ENCODE measurements around the gene CENPP. TPM values are rescaled to one million over a fixed set of nuclear protein-coding genes. Genes with fewer than 3 reads are reported as not detected.

CENPP gene
- total RNA-seq, 4 donors from 2014 or later: 0.37 to 7.1 (median 3.2) TPM

- intact Hi-C loops (cut with DNase I; ENCODE audit: low total_unique reads): loop anchor here (10.0 kb wide), 1 partner anchor 90 kb away; no protein-coding TSS in a partner anchor
- TF ChIP-seq POLR2A (IDR thresholded peaks at IDR 0.05): no peak
- no peak for TF ChIP-seq POLR2AphosphoS5 (IDR thresholded peaks at IDR 0.05)
- no peak for TF ChIP-seq EP300 (IDR thresholded peaks at IDR 0.05; ENCODE audit: low read depth)
- TF ChIP-seq CTCF (IDR thresholded peaks at IDR 0.05): no peak
- H3K9me3 ChIP-seq: no peaks in the 10 kb centered on the region
- H3K27me3 ChIP-seq: no peaks in the 10 kb centered on the region
- H3K36me3 ChIP-seq: no peaks in the 10 kb centered on the region
- peaks cover 0 to 3% (median 0%) of the 10 kb centered on the region in 4 donors for H3K4me1 ChIP-seq
- no peak for DNase-seq
- in situ Hi-C loops (cut with MboI; ENCODE audit: low pct_ligation_motif_present in 1 of 4, low pct_unique_long_range_greater_than_20kb in 1 of 4, low sequenced_read_pairs in 3 of 4): loop anchor here (10.0 to 25.0 kb wide), 4 partner anchors 90 to 298 kb away; partner anchors contain the start of genes CENPP (in 1 of the 4) and NOL8 (in 1 of the 4)
- H3K4me3 ChIP-seq: no peak overlapping the region
- 83 to 93% methylated on average over 1 of the region's 1 CpG for WGBS, 2 donors (ENCODE audit: low coverage in 1 of 2)
- no peak overlapping the region for H3K27ac ChIP-seq
These were observed 109.5 kb downstream of the CENPP start for GRCh38 chr9:92435263-92435662.

- in situ Hi-C loops (cut with MboI; ENCODE audit: low pct_ligation_motif_present in 1 of 4, low pct_unique_long_range_greater_than_20kb in 1 of 4, low sequenced_read_pairs in 3 of 4): loop anchor here (10.0 to 25.0 kb wide), 4 partner anchors 94 to 302 kb away; partner anchors contain the start of genes CENPP (in 1 of the 4) and NOL8 (in 1 of the 4)
- no peaks in the 10 kb centered on the region for H3K27me3 ChIP-seq
- H3K27ac ChIP-seq: no peak overlapping the region
- H3K9me3 ChIP-seq: no peaks in the 10 kb centered on the region
- WGBS, 2 donors (ENCODE audit: low coverage in 1 of 2): 85 to 87% methylated on average over 5 of the region's 5 CpGs
- no peaks in the 10 kb centered on the region for H3K36me3 ChIP-seq
- TF ChIP-seq POLR2A (IDR thresholded peaks at IDR 0.05): no peak
- TF ChIP-seq POLR2AphosphoS5 (IDR thresholded peaks at IDR 0.05): no peak
- peak; percentile 31 to 55 (median 46) for TF ChIP-seq CTCF (IDR thresholded peaks at IDR 0.05)
- no peak for TF ChIP-seq EP300 (IDR thresholded peaks at IDR 0.05; ENCODE audit: low read depth)
- intact Hi-C loops (cut with DNase I; ENCODE audit: low total_unique reads): loop anchor here (10.0 kb wide), 1 partner anchor 94 kb away; no protein-coding TSS in a partner anchor
- no peak overlapping the region for H3K4me3 ChIP-seq
- no peak for DNase-seq
- peaks cover 0 to 3% (median 0%) of the 10 kb centered on the region in 4 donors for H3K4me1 ChIP-seq
These were observed 113.3 kb downstream of the CENPP start for GRCh38 chr9:92438900-92439526.

- TF ChIP-seq POLR2AphosphoS5 (IDR thresholded peaks at IDR 0.05) (no peak), POLR2A (IDR thresholded peaks at IDR 0.05) (no peak), CTCF (IDR thresholded peaks at IDR 0.05) (no peak), EP300 (IDR thresholded peaks at IDR 0.05; ENCODE audit: low read depth) (no peak)
- Histone ChIP-seq H3K4me1 (peaks cover 0 to 3% (median 0%) of the 10 kb centered on the region in 4 donors), H3K9me3 (no peaks in the 10 kb centered on the region), H3K36me3 (no peaks in the 10 kb centered on the region), H3K27me3 (no peaks in the 10 kb centered on the region), H3K4me3 (no peak overlapping the region), H3K27ac (no peak overlapping the region)
- no peak for DNase-seq
- WGBS, 2 donors (ENCODE audit: low coverage in 1 of 2): 82 to 84% methylated on average over 4 to 5 of the region's 5 CpGs
- in situ Hi-C loops (cut with MboI; ENCODE audit: low pct_ligation_motif_present in 1 of 4, low pct_unique_long_range_greater_than_20kb in 1 of 4, low sequenced_read_pairs in 3 of 4): loop anchor here (10.0 to 25.0 kb wide), 4 partner anchors 95 to 303 kb away; partner anchors contain the start of genes CENPP (in 1 of the 4) and NOL8 (in 1 of the 4)
- intact Hi-C loops (cut with DNase I; ENCODE audit: low total_unique reads): loop anchor here (10.0 kb wide), 1 partner anchor 95 kb away; no protein-coding TSS in a partner anchor
These were observed 114.4 kb downstream of the CENPP start for GRCh38 chr9:92439921-92440750.

GRCh38 chr9:92440751-92441046, 114.9 kb downstream of the CENPP start:
- Histone ChIP-seq H3K36me3 (no peaks in the 10 kb centered on the region), H3K27me3 (no peaks in the 10 kb centered on the region), H3K9me3 (no peaks in the 10 kb centered on the region), H3K27ac (no peak overlapping the region), H3K4me1 (peaks cover 0 to 3% (median 0%) of the 10 kb centered on the region in 4 donors), H3K4me3 (no peak overlapping the region)
- TF ChIP-seq EP300 (IDR thresholded peaks at IDR 0.05; ENCODE audit: low read depth): no peak
- no peak for TF ChIP-seq CTCF (IDR thresholded peaks at IDR 0.05)
- no peak for TF ChIP-seq POLR2A (IDR thresholded peaks at IDR 0.05)
- TF ChIP-seq POLR2AphosphoS5 (IDR thresholded peaks at IDR 0.05): no peak
- WGBS, 2 donors (ENCODE audit: low coverage in 1 of 2): 66 to 75% methylated on average over 6 of the region's 6 CpGs
- no peak for DNase-seq
- intact Hi-C loops (cut with DNase I; ENCODE audit: low total_unique reads): no loop called here
- in situ Hi-C loops (cut with MboI; ENCODE audit: low pct_ligation_motif_present in 1 of 4, low pct_unique_long_range_greater_than_20kb in 1 of 4, low sequenced_read_pairs in 3 of 4): loop anchor here in 3 of 4 donors (10.0 to 25.0 kb wide), 3 partner anchors 96 to 303 kb away; partner anchors contain the start of genes CENPP (in 1 of the 3) and NOL8 (in 1 of the 3)

Data from transverse colon (tissue), 4 donors.